ENCODE data around the gene EHMT1. TPM values are rescaled to one million over a fixed set of nuclear protein-coding genes. Genes with fewer than 3 reads are reported as not detected.
"Not testable (repeated sequence)": the region's sequence is repeated elsewhere in the genome, so short reads cannot be mapped to it uniquely, and the experiment has no call there.

Gene EHMT1
- total RNA-seq, 1 donor = 56.6 TPM

DNA sequence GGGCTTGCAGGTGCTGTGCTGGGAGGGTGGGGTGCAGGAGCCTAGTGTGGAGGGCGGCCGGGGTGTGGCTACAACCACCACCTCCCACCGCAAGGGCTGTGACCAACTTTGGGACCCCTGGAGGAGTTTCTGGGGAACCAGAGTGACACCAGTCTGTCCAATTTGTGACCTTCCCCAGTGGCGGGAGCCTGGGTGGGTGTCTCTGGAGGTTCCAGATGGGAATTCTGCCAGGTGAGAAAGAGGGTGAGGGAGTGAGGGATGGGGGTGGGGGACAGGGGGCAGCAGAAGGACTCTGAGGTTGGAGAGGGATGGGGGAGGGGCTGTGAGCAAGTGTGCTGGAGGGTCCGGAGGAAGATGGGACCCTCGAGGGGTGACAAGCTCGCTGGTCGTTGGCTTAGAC, 254.6 kb downstream of the EHMT1 start:
- H3K9me3 ChIP-seq (ENCODE audit: low read depth, low read length) = no peaks in the 10 kb centered on the region
- H3K4me1 ChIP-seq (ENCODE audit: insufficient read depth, low read length) = no peaks in the 10 kb centered on the region
- H3K4me3 ChIP-seq (ENCODE audit: low read length) = no peak overlapping the region
- peaks cover 12% of the 10 kb centered on the region for H3K27me3 ChIP-seq (ENCODE audit: insufficient read depth, low read length)

DNA sequence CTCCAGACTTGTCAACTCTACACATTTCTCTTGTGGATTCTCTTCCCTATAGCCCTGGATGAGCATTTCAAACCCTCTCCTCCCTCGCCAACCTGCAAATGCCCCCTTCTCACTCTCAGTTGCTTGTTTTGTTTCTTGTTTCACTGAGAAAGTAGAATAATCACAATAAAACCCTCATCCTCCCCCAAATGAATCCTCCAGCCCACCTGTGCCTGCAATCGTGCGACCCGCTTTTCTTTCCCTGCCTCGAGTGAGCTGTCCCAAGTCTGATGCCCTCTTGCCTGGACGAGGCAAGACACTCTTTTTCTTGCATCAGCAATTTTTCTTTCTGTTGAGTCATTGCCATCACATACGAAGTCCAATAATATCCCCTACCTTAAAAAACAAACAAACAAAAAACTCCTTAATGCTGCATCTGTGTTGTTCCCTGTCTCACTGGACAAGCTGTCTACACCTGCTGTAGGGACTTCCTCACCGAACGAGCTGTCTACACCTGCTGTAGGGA, 255.1 kb downstream of the EHMT1 start:
- Histone ChIP-seq H3K9me3 (ENCODE audit: low read depth, low read length) (no peaks in the 10 kb centered on the region), H3K4me1 (ENCODE audit: insufficient read depth, low read length) (no peaks in the 10 kb centered on the region), H3K27me3 (ENCODE audit: insufficient read depth, low read length) (peaks cover 13% of the 10 kb centered on the region), H3K4me3 (ENCODE audit: low read length) (no peak overlapping the region)

DNA sequence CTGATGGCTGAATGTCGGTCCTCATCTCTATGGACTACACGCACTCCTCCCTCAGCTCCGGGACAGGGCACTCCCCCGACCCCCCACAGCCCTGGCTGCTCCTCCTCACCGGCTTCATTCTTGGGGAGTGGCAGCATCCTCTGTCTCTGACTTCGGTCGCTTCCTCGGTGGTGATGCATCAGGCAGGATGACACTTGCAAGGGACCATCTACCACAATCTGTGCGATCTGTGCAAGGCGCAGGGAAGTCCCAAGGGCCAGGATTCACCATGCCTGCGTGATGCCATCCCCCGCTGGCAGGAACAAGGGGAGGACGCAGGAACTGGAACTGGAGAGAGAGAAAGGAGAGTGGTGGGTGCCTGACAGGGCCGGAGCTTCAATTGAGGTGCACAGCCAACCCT, 256.5 kb downstream of the EHMT1 start:
- H3K9me3 ChIP-seq (ENCODE audit: low read depth, low read length) = no peaks in the 10 kb centered on the region
- peaks cover 15% of the 10 kb centered on the region for H3K27me3 ChIP-seq (ENCODE audit: insufficient read depth, low read length)
- no peaks in the 10 kb centered on the region for H3K4me1 ChIP-seq (ENCODE audit: insufficient read depth, low read length)
- no peak overlapping the region for H3K4me3 ChIP-seq (ENCODE audit: low read length)

DNA sequence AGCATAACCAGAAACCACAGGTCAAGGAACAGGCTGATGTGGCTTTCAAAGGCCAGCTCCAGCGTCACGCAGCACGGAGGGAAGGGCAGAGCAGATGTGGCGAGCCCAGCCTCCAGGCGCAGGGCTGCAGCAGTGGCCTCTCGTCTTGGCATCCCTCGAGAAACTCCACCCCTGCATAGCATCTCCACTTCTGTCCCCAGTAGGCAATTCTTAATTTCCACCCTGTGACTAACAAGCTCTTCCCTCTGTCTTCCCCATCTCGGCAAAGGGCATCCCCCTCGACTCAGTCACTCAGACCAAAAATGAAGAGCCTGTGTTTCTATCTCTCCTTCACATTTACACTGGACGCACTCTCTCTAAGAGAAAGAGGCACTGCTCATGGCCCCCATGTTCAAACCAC, 257.0 kb downstream of the EHMT1 start:
- no peak overlapping the region for H3K4me3 ChIP-seq (ENCODE audit: low read length)
- peaks cover 15% of the 10 kb centered on the region for H3K27me3 ChIP-seq (ENCODE audit: insufficient read depth, low read length)
- no peaks in the 10 kb centered on the region for H3K9me3 ChIP-seq (ENCODE audit: low read depth, low read length)
- H3K4me1 ChIP-seq (ENCODE audit: insufficient read depth, low read length) = no peaks in the 10 kb centered on the region

DNA sequence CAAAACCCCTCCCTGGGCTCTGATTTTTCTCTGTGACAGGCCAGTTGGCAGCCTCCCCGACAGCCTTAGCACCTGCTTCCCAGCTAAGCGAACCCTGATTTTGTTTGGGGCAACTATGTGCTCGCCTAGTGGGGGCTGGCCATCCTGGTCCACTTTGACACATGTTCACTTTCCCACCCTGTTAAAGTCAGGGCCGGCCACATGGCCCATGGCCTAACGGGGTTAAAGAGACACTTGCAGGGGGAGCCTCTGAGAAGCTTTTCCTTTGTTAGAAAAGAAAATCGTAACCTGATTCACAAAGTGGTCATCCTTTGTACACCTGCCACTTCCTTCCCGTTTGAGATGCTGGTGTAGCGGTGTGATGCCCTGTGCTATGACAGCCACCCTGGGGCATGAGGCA, 257.5 kb downstream of the EHMT1 start:
- peaks cover 15% of the 10 kb centered on the region for H3K27me3 ChIP-seq (ENCODE audit: insufficient read depth, low read length)
- no peaks in the 10 kb centered on the region for H3K4me1 ChIP-seq (ENCODE audit: insufficient read depth, low read length)
- H3K4me3 ChIP-seq (ENCODE audit: low read length) = no peak overlapping the region

DNA sequence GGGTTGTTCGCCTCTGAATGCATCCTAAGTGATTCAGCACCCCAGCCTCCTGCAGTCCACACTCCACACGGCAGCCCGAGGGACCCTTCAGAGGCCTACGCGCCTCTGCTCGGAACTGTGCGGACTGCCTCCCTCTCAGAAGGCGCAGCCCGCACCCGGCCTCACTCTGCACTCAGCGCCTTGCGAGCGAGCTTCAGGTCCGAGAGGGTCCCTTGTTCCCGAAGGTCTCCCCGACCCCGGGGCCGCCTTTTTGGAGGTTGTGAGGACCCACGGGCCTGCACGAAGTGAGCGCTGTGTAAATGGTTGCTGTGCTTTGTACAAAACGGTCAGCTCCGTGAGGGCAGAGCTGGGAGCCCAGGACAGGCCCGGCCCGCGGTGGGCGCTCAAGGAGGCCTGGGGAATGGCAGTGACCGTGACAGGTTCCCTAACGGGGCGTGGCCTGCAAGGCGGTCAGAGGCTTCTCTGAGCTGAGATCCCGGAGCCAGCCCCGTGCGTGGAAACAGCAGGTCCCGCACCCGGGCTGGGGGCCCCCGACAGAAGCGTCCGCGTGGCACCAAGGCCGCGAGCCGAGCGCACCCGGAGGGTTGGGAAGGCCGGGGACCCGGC, 258.1 kb downstream of the EHMT1 start:
- no peaks in the 10 kb centered on the region for H3K9me3 ChIP-seq (ENCODE audit: low read depth, low read length)

More for the DNA sequence above, 257.5 kb downstream of the EHMT1 start:
- no peaks in the 10 kb centered on the region for H3K9me3 ChIP-seq (ENCODE audit: low read depth, low read length)

DNA sequence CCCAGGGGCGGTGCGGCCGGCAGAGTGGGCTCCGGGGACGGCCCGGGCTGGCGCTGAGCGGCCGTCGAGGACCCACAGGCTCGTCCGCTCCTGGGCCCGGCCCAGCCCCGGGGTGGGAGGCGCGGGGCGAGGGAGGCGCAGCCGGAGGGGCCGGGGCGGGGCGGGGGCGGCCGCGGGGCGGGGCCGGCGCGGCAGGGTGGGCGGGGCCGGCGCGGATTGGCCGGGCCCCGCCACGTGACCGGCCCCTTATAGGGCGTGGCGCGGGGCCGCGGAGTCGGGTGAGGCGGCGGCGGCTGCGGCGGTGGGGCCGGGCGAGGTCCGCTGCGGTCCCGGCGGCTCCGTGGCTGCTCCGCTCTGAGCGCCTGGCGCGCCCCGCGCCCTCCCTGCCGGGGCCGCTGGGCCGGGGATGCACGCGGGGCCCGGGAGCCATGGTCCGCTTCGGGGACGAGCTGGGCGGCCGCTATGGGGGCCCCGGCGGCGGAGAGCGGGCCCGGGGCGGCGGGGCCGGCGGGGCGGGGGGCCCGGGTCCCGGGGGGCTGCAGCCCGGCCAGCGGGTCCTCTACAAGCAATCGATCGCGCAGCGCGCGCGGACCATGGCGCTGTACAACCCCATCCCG, 258.8 kb downstream of the EHMT1 start, which contains the start of gene CACNA1B:
TSS of gene CACNA1B (plus strand) at position 277 of the 617 bp plus-strand sequence. CDS start at position 429, 152 bp downstream.
- peaks cover 15% of the 10 kb centered on the region for H3K27me3 ChIP-seq (ENCODE audit: insufficient read depth, low read length)
- not testable (repeated sequence) for H3K4me3 ChIP-seq (ENCODE audit: low read length); H3K9me3 ChIP-seq (ENCODE audit: low read depth, low read length); H3K4me1 ChIP-seq (ENCODE audit: insufficient read depth, low read length)

More for the DNA sequence above, 258.1 kb downstream of the EHMT1 start:
- H3K27me3 ChIP-seq (ENCODE audit: insufficient read depth, low read length) = peaks cover 15% of the 10 kb centered on the region
- no peaks in the 10 kb centered on the region for H3K4me1 ChIP-seq (ENCODE audit: insufficient read depth, low read length)
- H3K4me3 ChIP-seq (ENCODE audit: low read length) = no peak overlapping the region

DNA sequence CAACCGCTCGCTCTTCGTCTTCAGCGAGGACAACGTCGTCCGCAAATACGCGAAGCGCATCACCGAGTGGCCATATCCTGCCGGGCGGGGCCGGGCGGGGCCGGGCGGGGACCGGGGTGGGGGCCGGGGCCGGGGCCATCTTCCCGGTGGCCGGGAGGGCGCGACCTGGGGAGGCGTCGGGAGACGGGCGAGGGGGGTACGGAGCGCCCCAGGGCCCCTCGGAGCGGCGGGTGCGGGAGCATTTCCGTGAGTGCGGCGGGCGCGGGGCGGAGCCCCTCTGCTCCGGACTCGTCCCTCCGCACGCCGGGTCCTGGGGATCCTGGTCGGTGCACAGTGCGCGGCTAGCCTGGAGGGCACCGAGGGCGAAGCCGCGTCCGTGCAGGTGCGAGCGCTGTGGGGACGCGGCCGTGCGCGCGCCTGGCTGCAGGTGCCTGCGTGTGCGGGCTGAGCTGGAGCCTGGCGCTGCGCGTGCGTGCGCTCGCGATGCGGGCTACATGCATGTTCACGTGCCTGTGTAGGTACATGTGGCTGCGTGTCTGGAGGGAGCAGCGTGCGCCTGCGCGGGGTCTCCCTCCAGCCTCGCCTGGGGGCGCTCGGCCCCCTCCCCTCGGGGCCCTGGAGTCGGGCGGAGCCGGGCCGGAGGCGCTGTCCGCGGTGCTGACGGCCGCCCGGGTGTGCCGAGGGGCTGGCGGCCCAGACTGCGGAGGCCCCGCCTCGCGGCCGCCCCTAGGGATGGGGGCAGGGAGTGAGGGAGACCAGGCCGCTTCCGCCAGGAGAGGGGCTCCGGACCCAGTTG, 259.5 kb downstream of the EHMT1 start:
- no peaks in the 10 kb centered on the region for H3K4me1 ChIP-seq (ENCODE audit: insufficient read depth, low read length)
- peaks cover 15% of the 10 kb centered on the region for H3K27me3 ChIP-seq (ENCODE audit: insufficient read depth, low read length)
- no peaks in the 10 kb centered on the region for H3K9me3 ChIP-seq (ENCODE audit: low read depth, low read length)
- no peak overlapping the region for H3K4me3 ChIP-seq (ENCODE audit: low read length)

DNA sequence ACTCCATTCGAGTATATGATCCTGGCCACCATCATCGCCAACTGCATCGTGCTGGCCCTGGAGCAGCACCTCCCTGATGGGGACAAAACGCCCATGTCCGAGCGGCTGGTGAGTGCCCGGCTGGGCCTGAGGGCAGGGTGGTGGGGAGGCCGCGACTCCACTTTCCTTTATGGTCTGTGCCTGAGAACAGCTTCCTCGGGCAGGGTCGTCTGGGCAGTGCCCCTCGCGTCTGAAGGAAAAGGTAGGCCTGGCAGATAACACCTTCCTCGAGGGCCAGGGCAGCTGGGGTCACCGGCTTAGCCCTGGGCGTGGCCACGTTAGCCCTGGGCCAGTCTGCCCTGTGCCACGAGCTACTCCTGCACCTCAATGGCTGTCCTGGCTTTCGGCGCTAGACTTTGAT, 260.2 kb downstream of the EHMT1 start:
- Histone ChIP-seq H3K9me3 (ENCODE audit: low read depth, low read length) (no peaks in the 10 kb centered on the region), H3K4me3 (ENCODE audit: low read length) (no peak overlapping the region), H3K27me3 (ENCODE audit: insufficient read depth, low read length) (peaks cover 15% of the 10 kb centered on the region), H3K4me1 (ENCODE audit: insufficient read depth, low read length) (no peaks in the 10 kb centered on the region)

DNA sequence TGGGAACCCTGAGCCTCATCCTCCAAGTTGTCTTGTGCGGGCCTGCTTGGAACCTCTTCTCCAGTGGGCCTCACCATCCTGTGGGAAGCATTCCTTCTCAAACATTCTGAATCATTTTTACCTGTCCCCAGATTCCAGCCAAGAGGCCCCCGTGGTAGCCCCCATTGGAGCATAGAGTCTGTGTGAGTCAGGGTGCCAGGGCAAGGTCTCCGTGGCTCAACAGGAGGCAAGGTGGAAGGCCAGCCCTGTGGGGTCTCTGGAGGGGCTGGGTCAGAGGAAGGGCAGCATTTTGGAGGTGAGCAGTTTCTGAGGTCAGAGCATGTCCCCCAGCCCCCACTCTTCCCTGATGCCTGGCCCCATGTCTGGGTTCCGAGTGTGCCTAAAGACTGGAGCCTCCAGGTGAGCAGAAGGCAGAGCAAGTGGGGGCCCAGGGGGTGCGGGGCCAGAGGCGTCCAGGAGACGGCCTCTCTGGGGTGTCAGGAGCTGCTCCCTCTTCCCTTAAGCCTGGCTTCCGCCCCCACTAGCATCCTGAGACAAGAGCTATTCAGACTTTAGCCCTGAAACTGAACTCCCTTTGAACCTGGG, 260.9 kb downstream of the EHMT1 start:
- Histone ChIP-seq H3K4me1 (ENCODE audit: insufficient read depth, low read length) (no peaks in the 10 kb centered on the region), H3K27me3 (ENCODE audit: insufficient read depth, low read length) (peaks cover 15% of the 10 kb centered on the region)

DNA sequence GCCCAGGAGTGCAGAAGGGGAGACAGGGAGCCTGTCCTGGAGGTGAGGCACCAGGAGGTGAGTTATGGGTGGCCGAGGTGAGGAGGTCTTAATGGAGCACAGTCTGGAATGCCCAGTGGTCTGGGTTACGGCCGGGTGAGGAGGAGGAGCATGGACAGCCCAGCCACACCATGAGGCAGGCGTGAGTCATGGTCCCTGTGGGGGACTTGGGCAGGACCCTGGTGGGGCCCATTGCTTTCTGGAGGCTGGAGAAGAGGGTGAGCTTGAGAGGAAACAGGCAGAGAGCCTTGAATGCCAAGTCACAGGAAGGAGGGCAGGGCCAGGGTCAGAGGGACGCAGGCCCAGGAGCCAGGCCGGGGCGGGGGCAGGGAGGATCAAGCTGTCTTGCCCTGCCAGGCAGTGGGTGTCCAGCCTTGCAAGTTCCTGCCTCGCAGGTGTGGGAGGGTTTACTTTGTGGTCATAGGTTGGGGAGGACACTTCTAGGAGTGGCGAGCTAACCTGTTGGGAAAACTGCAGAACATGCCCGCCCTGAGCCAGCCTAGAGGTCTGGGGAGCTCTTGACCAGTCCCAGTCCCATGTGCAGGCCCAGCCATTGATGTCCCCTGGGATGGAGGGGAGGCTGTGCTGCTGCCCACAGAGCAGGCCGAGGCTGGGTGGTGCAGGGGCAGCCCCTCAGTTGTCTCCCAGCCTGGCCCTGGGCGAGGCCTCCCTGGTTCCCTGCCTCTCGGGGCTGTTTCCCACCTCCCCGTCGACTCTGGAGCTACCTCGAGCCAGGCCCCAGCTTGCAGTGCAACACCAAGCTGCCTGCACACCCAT, 261.6 kb downstream of the EHMT1 start:
- Histone ChIP-seq H3K4me3 (ENCODE audit: low read length) (no peak overlapping the region), H3K27me3 (ENCODE audit: insufficient read depth, low read length) (peaks cover 15% of the 10 kb centered on the region), H3K9me3 (ENCODE audit: low read depth, low read length) (no peaks in the 10 kb centered on the region), H3K4me1 (ENCODE audit: insufficient read depth, low read length) (no peaks in the 10 kb centered on the region)

More for the DNA sequence above, 260.9 kb downstream of the EHMT1 start:
- Histone ChIP-seq H3K4me3 (ENCODE audit: low read length) (no peak overlapping the region), H3K9me3 (ENCODE audit: low read depth, low read length) (no peaks in the 10 kb centered on the region)

DNA sequence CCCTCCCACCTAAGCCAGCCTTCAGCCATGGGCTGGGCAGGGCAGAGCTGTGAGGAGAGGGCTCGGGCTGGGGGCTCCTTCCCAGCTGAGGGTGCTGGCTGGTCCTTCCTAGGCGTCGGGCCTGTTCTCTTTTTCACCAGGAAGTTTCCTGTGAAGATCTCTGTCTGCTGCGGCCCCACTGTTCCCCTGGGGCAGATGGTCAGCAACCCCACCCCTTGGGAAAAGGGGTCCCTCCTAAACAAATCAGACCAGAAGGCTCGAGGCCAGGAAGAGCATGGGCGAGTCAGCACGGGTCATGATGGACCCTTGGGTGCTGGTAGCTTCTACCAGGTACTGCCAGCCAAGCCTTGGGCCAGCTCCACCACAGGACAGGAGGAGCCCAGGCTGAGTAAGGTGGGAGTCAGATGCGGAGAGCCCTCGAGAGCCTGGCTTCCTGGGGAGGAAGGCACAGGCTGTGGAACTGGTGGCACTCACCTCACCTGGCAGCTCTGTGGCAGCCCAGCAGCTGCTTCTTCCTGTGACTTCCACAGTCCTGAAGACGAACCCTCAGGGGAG, 262.2 kb downstream of the EHMT1 start:
- H3K27me3 ChIP-seq (ENCODE audit: insufficient read depth, low read length) = peaks cover 12% of the 10 kb centered on the region
- H3K4me3 ChIP-seq (ENCODE audit: low read length) = no peak overlapping the region
- H3K4me1 ChIP-seq (ENCODE audit: insufficient read depth, low read length) = no peaks in the 10 kb centered on the region
- H3K9me3 ChIP-seq (ENCODE audit: low read depth, low read length) = no peaks in the 10 kb centered on the region

DNA sequence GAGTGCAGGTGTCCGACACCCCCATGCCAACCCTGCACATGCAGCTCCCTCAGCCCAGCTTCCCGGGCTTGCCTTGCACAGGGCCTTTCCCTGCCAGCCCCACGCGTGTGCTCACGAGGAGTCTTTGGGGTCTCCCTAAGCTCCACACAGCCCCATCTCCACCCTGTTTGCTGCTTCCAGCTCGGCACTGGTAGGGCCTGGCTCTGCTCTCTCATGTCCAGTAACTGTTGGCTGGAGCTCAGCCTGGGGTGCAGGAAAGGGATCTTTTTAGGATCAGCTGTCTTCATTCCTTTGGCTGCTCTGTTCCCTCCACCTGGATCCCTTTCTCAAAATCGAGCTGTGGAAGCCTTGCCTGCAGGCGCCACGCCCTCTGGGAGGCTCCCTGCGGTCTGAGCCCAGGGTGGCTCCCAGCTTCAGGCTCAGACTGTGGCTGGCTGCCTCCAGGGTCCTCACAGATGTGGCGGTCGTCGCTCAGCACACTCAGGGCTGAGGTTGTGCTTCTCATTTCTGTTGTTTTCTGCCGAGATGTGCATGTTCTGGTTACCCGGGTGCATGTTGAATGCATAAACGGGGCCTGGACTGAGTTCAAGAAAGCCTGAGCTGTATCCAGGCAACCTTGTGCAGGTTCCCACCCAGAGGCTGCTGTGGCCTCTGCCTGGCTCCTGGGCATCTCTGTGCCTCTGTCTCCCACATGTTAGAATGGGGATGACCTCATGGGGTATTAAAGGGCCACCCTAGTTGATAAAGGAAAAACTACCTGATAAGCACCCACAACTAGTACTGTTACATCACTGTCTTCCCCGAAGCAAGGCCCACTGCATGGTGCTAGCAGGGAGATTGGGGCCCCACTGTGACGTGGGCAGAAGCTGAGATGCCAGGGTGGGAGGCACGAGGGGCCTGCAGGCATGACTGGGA, 263.0 kb downstream of the EHMT1 start:
- Histone ChIP-seq H3K9me3 (ENCODE audit: low read depth, low read length) (no peaks in the 10 kb centered on the region), H3K4me3 (ENCODE audit: low read length) (no peak overlapping the region), H3K4me1 (ENCODE audit: insufficient read depth, low read length) (no peaks in the 10 kb centered on the region), H3K27me3 (ENCODE audit: insufficient read depth, low read length) (peaks cover 7% of the 10 kb centered on the region)

Data from mononuclear cell (primary cell).